ENCODE results near the gene RABL3.

GRCh38 chr3:120767106-120767505, 24.8 kb upstream of the RABL3 start:
- TF ChIP-seq POLR2AphosphoS5 (IDR thresholded peaks at IDR 0.05) (no peak), EP300 (IDR thresholded peaks at IDR 0.05) (no peak), CTCF (IDR thresholded peaks at IDR 0.05) (no peak)

Measured in upper lobe of left lung (tissue), 4 donors.